GM19240 (cell line): ENCODE data around the gene PCDHGA12.
"Not testable (repeated sequence)": the region's sequence is repeated elsewhere in the genome, so short reads cannot be mapped to it uniquely, and the experiment has no call there.

Experiments used
- DNase-seq: peaks from one replicate; pipeline ENCODE4 v3.0.0; 2011; ENCODE audit warnings: low spot score; ENCODE audit not compliant: insufficient read length

Gene PCDHGA12

DNA sequence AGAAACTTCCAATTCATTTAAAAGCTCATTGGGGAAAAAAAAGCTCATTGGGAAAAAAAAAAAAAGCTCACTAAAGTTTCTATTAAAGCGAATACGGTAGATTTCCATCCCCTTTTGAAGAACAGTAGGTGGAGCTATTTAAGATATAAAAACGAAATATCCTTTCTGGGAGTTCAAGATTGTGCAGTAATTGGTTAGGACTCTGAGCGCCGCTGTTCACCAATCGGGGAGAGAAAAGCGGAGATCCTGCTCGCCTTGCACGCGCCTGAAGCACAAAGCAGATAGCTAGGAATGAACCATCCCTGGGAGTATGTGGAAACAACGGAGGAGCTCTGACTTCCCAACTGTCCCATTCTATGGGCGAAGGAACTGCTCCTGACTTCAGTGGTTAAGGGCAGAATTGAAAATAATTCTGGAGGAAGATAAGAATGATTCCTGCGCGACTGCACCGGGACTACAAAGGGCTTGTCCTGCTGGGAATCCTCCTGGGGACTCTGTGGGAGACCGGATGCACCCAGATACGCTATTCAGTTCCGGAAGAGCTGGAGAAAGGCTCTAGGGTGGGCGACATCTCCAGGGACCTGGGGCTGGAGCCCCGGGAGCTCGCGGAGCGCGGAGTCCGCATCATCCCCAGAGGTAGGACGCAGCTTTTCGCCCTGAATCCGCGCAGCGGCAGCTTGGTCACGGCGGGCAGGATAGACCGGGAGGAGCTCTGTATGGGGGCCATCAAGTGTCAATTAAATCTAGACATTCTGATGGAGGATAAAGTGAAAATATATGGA, at the start of gene PCDHGA12:
TSS of gene PCDHGA12 (plus strand) at position 176 of the 782 bp plus-strand sequence. CDS start at position 429, 253 bp downstream.
- no peak for DNase-seq

GRCh38 chr5:141382469-141383294, 47.6 kb upstream of the PCDHGA12 start, which contains the start of gene PCDHGA7:
Gene PCDHGA7 (plus strand): TSS chr5:141382742. CDS start chr5:141382900, 158 bp downstream.
- no peak for DNase-seq

DNA sequence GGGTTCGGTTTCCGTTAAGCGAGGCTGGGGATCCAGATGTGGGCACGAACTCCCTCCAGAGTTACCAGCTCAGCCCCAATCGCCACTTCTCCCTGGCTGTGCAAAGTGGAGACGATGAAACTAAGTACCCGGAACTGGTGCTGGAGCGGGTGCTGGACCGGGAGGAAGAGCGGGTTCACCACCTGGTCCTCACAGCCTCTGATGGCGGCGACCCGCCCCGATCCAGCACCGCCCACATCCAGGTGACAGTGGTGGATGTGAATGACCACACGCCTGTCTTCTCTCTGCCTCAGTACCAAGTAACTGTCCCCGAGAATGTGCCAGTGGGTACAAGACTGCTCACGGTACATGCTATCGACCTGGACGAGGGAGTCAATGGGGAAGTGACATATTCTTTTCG, 47.0 kb upstream of the PCDHGA12 start:
- no peak for DNase-seq

DNA sequence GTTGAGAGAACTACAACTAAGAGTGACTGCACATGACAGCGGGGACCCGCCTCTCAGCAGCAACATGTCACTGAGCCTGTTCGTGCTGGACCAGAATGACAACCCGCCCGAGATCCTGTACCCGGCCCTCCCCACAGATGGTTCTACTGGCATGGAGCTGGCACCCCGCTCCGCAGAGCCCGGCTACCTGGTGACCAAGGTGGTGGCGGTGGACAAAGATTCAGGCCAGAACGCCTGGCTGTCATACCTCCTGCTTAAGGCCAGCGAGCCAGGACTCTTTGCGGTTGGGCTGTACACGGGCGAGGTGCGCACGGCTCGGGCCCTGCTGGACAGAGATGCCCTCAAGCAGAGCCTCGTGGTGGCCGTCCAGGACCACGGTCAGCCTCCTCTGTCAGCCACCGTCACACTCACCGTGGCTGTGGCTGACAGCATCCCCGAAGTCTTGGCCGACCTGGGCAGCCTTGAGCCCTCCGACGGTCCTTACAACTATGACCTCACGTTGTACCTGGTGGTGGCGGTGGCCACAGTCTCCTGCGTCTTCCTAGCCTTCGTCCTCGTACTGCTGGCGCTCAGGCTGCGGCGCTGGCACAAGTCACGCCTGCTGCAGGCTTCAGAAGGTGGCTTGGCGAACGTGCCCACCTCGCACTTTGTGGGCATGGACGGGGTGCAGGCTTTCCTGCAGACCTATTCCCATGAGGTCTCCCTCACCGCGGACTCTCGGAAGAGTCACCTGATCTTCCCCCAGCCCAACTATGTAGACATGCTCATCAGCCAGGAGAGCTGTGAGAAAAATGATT, 45.6 kb upstream of the PCDHGA12 start:
- no peak for DNase-seq

DNA sequence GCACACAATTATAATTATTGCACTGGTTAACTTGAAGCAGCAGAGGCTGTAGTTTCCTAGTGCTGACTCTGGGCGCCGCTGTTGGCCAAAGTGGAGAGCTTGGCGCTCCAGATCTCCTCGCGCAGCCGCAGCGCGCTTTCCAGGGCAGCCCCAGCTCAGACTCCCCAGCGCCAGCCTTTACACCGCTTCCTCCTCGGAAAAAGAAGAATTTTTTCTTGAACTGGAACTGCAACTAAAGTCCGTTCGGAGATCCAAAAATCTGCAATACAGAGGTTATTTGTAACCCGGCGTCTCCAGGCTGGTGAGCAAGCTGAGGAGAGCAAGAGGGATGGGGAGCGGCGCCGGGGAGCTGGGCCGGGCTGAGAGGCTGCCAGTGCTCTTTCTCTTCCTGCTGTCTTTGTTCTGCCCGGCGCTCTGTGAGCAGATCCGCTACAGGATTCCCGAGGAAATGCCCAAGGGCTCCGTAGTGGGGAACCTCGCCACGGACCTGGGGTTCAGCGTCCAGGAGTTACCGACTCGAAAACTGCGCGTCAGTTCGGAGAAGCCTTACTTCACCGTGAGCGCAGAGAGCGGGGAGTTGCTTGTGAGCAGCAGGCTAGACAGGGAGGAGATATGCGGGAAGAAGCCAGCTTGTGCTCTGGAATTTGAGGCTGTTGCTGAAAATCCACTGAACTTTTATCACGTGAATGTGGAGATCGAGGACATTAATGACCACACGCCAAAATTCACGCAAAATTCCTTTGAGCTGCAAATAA, 42.6 kb upstream of the PCDHGA12 start, which contains the start of gene PCDHGB4:
TSS of gene PCDHGB4 (plus strand) at position 142 of the 755 bp plus-strand sequence. CDS start at position 329, 187 bp downstream.
- not testable (repeated sequence) for DNase-seq

GRCh38 chr5:141388661-141389060, 41.6 kb upstream of the PCDHGA12 start:
- no peak for DNase-seq

DNA sequence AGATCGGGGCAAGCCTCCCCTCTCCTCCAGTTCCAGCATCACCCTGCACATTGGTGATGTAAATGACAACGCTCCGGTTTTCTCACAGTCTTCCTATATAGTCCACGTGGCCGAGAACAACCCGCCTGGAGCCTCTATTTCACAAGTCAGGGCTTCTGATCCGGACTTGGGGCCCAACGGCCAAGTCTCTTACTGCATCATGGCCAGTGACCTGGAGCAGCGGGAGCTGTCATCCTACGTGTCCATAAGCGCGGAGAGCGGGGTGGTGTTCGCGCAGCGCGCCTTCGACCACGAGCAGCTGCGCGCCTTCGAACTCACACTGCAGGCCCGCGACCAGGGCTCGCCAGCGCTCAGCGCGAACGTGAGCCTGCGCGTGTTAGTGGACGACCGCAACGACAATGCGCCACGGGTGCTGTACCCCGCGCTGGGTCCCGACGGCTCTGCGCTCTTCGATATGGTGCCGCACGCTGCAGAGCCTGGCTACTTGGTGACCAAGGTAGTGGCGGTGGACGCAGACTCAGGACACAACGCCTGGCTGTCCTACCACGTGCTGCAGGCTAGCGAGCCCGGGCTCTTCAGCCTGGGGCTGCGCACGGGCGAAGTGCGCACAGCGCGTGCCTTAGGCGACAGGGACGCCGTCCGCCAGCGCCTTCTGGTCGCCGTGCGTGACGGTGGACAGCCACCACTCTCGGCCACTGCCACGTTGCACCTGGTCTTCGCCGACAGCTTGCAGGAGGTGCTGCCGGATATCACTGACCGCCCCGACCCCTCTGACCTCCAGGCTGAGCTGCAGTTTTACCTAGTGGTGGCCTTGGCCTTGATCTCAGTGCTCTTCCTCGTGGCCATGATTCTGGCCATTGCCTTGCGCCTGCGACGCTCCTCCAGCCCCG, 40.9 kb upstream of the PCDHGA12 start:
- DNase-seq: no peak

DNA sequence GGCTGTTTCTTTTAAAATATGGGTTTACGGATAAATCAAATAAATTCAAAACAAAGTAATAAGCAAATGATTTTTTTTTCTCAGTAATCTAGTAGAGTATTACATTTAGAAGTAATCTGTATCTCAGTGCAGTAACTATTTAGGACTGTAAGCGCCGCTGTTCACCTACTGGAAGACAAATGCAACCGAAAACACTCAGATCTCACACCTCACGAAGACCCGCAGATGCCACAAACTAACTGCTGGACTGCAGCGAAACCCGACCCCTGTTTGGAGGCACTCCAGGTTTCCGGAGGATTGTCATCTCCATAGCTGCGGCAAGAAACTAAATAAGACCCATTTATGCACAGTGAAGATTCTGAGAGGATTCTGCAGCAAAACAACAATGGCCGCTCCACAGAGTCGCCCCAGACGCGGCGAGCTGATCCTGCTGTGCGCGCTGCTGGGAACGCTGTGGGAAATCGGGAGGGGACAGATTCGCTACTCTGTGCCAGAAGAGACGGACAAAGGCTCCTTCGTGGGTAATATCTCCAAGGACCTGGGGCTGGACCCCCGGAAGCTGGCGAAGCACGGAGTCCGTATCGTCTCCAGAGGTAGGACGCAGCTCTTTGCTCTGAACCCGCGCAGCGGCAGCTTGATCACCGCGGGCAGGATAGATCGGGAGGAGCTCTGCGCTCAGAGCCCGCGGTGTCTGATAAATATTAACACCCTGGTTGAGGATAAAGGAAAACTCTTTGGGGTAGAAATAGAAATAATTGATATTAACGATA, 37.7 kb upstream of the PCDHGA12 start, which contains the start of gene PCDHGA8:
TSS of gene PCDHGA8 (plus strand) at position 205 of the 770 bp plus-strand sequence. CDS start at position 386, 181 bp downstream.
- no peak for DNase-seq

- DNase-seq: no peak
Observed at GRCh38 chr5:141393267-141393666, 37.0 kb upstream of the PCDHGA12 start.

GRCh38 chr5:141394401-141395187, 35.7 kb upstream of the PCDHGA12 start:
- DNase-seq: not testable (repeated sequence)

DNA sequence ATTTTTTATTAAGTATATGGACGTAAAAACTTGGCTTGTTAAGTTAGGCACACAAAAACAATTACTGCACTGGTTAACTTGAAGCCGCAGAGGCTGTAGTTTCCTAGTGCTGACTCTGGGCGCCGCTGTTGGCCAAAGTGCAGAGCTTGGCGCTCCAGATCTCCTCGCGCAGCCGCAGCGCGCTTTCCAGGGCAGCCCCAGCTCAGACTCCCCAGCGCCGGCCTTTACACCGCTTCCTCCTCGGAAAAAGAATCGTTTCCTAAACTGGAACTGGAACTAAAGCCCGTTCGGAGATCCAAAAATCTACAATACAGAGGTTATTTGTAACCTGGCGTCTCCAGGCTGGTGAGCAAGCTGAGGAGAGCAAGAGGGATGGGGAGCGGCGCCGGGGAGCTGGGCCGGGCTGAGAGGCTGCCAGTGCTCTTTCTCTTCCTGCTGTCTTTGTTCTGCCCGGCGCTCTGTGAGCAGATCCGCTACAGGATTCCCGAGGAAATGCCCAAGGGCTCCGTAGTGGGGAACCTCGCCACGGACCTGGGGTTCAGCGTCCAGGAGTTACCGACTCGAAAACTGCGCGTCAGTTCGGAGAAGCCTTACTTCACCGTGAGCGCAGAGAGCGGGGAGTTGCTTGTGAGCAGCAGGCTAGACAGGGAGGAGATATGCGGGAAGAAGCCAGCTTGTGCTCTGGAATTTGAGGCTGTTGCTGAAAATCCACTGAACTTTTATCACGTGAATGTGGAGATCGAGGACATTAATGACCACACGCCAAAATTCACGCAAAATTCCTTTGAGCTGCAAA, 32.4 kb upstream of the PCDHGA12 start, which contains the start of gene PCDHGB5:
TSS of gene PCDHGB5 (plus strand) at position 192 of the 796 bp plus-strand sequence. CDS start at position 373, 181 bp downstream.
- not testable (repeated sequence) for DNase-seq

- DNase-seq: no peak
Observed at GRCh38 chr5:141398608-141399007, 31.7 kb upstream of the PCDHGA12 start.

DNA sequence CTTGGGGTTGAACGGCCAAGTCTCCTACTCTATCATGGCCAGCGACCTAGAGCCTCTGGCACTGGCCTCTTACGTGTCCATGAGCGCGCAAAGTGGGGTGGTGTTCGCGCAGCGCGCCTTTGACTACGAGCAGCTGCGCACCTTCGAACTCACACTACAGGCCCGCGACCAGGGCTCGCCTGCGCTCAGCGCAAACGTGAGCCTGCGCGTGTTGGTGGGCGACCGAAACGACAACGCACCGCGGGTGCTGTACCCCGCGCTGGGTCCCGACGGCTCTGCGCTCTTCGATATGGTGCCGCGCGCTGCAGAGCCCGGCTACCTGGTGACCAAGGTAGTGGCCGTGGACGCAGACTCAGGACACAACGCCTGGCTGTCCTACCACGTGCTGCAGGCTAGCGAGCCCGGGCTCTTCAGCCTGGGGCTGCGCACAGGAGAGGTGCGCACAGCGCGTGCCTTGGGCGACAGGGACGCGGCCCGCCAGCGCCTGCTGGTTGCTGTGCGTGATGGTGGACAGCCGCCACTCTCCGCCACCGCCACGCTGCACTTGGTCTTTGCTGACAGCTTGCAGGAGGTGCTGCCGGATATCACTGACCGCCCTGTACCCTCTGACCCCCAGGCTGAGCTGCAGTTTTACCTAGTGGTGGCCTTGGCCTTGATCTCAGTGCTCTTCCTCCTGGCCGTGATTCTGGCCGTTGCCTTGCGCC, 30.6 kb upstream of the PCDHGA12 start:
- DNase-seq: no peak

- no peak for DNase-seq
Observed at GRCh38 chr5:141402553-141403243, 27.6 kb upstream of the PCDHGA12 start, which contains the start of gene PCDHGA9. Gene PCDHGA9 (plus strand): TSS chr5:141402778. CDS start chr5:141402953, 175 bp downstream.

- DNase-seq: no peak
Observed at GRCh38 chr5:141403387-141403786, 26.9 kb upstream of the PCDHGA12 start.
